Ishikawa (cell line): ENCODE results near the gene MACF1.

Source experiments
- CEBPB ChIP-seq: IDR thresholded peaks from 2 replicates; pipeline ENCODE4 v1.6.1; 2012
- CREB1 ChIP-seq: IDR thresholded peaks from 2 replicates; pipeline ENCODE4 v1.6.1; 2012; ENCODE audit warnings: low read depth
- EGR1 ChIP-seq: IDR thresholded peaks from 2 replicates; pipeline ENCODE4 v1.6.1; 2012
- EP300 ChIP-seq: IDR thresholded peaks from 2 replicates; pipeline ENCODE4 v1.6.1; 2012; ENCODE audit warnings: borderline replicate concordance
- FOXM1 ChIP-seq: IDR thresholded peaks from 2 replicates; pipeline ENCODE4 v1.6.1; 2012; ENCODE audit warnings: low read depth, borderline replicate concordance
- NFIC ChIP-seq: IDR thresholded peaks from 2 replicates; pipeline ENCODE4 v1.6.1; 2012
- RAD21 ChIP-seq: IDR thresholded peaks from 2 replicates; pipeline ENCODE4 v1.6.1; 2012; ENCODE audit warnings: low read depth
- TAF1 ChIP-seq: IDR thresholded peaks from 2 replicates; pipeline ENCODE4 v1.6.1; 2012; ENCODE audit warnings: low read depth, mild to moderate bottlenecking
- TCF12 ChIP-seq: IDR thresholded peaks from 2 replicates; pipeline ENCODE4 v1.6.1; 2012; ENCODE audit warnings: low read depth
- TEAD4 ChIP-seq: IDR thresholded peaks from 2 replicates; pipeline ENCODE4 v1.6.1; 2012
- YY1 ChIP-seq: IDR thresholded peaks from 2 replicates; pipeline ENCODE4 v1.6.1; 2012; ENCODE audit warnings: low read depth
- ZBTB7A ChIP-seq: IDR thresholded peaks from 2 replicates; pipeline ENCODE4 v1.6.1; 2012; ENCODE audit warnings: low read depth
- TF ChIP-seq, protein P1 (sequence below): IDR thresholded peaks from 2 replicates; pipeline ENCODE4 v1.6.1; 2012; ENCODE audit warnings: low read depth, mild to moderate bottlenecking
- TF ChIP-seq, protein P2 (sequence below): IDR thresholded peaks from 2 replicates; pipeline ENCODE4 v1.6.1; 2012
- TF ChIP-seq, protein P3 (sequence below): IDR thresholded peaks from 2 replicates; pipeline ENCODE4 v1.6.1; 2012

The MACF1 gene

DNA sequence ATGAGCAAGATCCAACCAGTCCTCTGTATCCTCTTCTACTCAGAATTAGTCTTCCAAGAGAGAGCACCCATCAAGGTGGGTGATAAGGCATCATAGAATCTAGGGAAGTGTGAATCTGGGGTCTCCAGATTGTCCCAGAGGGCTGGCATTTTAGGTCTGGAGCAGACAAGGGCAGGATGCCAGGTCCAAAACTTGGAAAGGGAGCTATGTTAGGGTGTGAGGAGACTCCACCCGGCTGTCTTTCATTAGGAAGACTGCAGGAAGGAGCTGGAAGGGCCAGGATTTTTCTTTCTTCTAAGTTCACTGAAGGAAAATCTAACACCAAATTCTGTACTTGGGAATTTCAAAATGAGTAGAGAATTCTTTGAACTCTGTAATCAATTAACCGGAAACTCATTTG is 200.9 kb downstream of the MACF1 start:
- TF ChIP-seq, protein P1, sequence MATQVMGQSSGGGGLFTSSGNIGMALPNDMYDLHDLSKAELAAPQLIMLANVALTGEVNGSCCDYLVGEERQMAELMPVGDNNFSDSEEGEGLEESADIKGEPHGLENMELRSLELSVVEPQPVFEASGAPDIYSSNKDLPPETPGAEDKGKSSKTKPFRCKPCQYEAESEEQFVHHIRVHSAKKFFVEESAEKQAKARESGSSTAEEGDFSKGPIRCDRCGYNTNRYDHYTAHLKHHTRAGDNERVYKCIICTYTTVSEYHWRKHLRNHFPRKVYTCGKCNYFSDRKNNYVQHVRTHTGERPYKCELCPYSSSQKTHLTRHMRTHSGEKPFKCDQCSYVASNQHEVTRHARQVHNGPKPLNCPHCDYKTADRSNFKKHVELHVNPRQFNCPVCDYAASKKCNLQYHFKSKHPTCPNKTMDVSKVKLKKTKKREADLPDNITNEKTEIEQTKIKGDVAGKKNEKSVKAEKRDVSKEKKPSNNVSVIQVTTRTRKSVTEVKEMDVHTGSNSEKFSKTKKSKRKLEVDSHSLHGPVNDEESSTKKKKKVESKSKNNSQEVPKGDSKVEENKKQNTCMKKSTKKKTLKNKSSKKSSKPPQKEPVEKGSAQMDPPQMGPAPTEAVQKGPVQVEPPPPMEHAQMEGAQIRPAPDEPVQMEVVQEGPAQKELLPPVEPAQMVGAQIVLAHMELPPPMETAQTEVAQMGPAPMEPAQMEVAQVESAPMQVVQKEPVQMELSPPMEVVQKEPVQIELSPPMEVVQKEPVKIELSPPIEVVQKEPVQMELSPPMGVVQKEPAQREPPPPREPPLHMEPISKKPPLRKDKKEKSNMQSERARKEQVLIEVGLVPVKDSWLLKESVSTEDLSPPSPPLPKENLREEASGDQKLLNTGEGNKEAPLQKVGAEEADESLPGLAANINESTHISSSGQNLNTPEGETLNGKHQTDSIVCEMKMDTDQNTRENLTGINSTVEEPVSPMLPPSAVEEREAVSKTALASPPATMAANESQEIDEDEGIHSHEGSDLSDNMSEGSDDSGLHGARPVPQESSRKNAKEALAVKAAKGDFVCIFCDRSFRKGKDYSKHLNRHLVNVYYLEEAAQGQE, result no peak
- TF ChIP-seq EP300 (no peak), CREB1 (no peak), EGR1 (no peak), RAD21 (no peak), ZBTB7A (no peak), YY1 (no peak), NFIC (no peak), CEBPB (no peak), FOXM1 (no peak), TAF1 (no peak), TCF12 (no peak)
- TF ChIP-seq, protein P2, sequence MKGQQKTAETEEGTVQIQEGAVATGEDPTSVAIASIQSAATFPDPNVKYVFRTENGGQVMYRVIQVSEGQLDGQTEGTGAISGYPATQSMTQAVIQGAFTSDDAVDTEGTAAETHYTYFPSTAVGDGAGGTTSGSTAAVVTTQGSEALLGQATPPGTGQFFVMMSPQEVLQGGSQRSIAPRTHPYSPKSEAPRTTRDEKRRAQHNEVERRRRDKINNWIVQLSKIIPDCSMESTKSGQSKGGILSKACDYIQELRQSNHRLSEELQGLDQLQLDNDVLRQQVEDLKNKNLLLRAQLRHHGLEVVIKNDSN, result no peak
- TF ChIP-seq, protein P3, sequence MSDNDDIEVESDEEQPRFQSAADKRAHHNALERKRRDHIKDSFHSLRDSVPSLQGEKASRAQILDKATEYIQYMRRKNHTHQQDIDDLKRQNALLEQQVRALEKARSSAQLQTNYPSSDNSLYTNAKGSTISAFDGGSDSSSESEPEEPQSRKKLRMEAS, result no peak

DNA sequence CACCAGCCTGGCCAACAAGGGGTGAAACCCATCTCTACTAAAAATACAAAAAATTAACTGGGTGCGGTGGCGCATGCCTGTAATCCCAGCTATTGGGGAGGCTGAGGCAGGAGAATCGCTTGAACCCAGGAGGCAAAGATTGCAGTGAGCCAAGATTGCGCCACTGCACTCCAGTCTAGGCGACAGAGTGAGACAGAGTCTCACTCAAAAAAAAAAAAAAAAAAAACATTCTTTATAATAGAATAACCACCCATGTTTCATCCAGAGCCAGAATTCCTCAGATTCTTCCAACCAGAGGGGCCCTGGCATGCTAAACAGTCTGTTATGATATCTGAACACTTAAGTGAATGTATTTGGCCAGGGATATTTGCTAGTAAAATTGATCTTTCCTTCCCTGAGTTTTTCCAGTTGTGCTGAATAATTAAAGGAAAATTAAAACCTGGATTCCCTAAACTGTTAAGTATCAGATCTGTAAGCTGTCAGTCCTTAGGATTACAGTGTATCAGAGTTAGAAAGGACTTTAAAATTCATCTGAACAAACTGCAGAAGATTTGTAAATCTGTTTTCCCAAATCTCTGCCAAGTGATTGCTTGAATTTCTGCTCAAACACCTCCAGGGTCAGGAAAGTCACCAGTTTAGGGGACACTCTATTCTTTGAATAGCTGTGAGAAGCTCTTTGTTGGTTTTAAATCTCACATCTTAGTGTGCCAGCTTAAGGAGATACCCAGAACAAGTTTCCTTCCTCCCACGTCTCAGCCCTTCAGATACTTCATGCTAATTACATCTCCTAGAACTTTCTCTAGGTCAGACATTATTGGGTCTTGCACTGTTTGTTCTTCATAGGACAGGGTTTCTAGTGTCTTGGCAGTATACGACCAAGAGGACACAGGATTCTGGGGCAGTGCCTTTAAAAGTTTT is 202.3 kb downstream of the MACF1 start:
- TF ChIP-seq YY1 (no peak), CREB1 (no peak), CEBPB (peak; percentile 94), TAF1 (no peak), EGR1 (no peak), EP300 (peak; percentile 89), TCF12 (peak; percentile 77), ZBTB7A (no peak), TEAD4 (peak; percentile 96), NFIC (peak; percentile 87), RAD21 (no peak), FOXM1 (peak; percentile 76)
- TF ChIP-seq, protein P1, result no peak
- TF ChIP-seq, protein P3, result peak; percentile 48; the same call in 1 of the 2 replicates
- TF ChIP-seq, protein P2, result no peak

DNA sequence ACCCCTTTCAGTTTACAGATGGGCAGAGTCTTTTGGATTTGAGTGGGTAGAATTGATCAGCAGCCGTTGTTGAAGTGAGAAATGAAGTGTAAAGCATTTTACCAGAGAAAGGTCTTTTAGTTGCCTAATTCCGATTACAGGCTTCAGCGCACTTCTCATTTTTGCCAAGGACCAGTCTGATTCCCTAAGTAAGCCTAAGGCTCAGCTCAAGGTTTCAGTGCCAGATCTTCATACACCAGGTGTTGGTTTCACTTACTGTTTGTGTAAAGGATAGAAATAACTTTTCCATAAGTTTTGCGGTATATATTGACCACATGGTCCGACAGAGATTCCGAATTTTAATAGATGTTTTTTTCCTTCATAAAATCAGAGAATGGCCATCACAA is 203.0 kb downstream of the MACF1 start:
- TF ChIP-seq TAF1 (no peak), EGR1 (no peak)
- TF ChIP-seq, protein P2, result no peak
- TF ChIP-seq, protein P3, result peak; percentile 3; the same call in 1 of the 2 replicates

DNA sequence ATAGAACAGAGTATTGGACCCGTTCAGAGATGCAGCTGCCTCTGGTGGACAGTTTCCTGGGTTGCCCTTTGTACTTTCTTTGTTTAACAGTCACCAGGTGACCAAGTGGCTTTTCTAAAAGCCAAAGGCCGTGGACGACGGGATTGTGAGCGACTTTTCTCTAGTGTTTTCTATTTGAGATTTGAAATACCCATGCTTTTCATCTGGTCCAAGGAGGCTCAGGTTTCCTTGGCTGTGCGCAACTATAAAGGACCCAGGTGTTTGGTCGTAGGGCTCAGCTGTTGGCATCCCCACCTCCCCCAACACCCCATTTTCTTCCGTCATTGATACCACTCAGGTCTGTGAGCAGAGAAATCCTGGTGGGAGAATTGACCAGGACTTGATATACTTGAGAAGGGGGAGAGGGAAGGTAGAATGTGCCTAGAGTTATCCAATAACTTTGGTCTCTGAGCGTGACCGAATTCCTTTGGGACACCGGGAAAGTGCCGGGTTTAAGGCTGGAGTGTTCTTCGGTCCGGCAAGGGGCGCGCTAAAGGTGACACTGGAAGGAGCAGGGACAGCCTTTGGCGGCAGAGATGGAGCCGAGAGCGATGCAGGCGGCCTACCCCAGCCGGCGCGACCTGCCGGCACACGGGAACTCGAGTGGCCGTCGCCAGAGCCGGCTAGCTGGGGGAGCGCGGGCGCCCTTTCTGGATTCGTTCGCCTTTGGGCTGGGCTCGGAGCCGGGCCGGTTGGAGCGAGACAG is 203.6 kb downstream of the MACF1 start:
- peak; percentile 60 for TF ChIP-seq TAF1
- TF ChIP-seq, protein P2, result no peak

DNA sequence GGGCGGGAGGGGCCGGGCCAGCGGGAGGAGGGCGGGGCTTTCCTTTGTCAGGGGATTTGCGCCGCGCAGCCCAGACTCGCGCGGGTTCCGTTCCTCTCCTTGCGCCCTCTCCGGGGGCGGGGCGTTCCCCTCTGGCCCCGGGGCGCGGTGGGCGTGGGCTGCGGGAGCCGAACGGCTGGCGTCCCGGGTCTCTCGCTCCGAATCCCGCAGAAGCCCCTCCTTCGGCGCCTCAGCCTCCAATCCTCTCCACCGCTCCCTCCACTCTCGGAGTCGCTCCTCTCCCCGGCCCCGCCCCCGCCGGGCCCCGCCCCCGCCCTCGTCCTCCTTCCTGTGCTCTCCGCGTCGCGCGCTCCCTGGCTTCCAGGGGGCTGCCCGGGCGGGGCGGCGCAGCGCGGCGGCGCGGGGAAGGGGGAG is 204.2 kb downstream of the MACF1 start:
- TF ChIP-seq ZBTB7A, result peak; percentile 19; the same call in 1 of the 2 replicates
- no peak for TF ChIP-seq EP300
